GM18499 (cell line): Measurements from ENCODE around the gene MLC1.

Source experiments
- ATAC-seq: cut with Tn5 transposase; IDR thresholded peaks from one replicate; pipeline ENCODE4 v1.9.1; 2021; ENCODE audit warnings: moderate number of reproducible peaks; ENCODE audit not compliant: insufficient read depth, unreplicated experiment

The MLC1 gene

DNA sequence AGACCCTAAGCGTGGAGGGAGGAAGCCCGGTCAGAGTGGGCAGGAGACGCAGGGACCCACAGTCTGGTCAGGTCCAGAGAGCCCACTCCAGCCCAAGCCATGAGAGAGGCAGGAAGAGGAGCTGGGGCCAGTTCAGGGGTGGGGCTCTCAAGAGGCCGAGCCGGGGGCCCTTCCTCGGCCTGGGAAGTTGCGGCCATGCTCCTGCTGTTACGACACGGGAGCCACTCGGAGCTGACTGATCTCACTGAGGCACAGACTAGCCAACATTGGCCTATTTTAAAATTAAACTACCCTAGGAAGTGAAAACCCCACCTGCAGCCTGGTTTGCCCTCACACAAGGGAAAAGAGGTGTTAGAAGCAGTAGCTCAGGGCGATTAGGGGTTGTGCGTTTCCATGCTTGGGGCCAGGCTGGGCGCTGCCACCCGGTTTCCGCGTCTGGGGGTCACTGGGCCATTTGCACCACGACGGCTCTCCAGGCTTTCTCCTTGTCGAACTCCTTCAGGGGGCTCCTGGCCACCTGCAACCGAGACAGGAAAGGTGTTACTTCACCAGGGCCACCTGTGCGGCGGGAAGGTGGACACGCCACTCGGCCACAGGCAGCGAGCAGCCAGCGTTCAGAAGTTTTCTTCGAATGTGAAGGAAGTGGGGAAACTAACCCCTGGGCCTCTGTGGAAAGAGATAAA, 23.9 kb downstream of the MLC1 start:
- ATAC-seq, result no peak

DNA sequence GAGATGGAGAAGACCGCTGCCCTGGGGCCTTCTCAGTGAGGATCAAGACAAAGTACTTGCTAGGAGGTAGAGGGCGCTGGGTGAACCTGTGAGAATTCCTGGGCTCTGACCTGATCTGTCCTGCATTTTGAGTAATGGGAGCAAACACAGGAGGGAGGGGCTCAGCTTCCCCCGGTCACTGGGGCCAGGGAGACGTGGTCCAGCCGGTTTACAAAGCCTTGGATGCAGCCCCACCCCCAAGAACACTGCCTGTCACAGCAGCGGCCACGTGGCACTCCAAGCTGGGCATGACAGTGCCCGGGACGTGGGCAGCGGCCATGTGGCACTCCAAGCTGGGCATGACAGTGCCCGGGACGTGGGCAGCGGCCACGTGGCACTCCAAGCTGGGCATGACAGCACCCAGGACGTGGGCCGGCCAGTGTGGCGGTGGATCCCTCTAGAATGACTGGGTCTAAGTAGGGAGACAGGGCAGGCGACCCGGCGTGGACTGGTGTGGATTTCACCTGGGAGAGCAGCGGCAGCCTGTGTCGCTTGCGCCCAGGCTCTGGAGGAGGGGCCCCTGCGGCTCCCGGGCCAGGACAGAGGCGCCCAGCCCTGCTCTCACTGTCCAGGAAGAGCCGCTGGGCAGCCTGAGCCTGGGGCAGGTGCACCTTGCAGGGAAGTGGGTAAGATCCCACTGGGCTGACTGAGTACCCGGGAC, 24.6 kb downstream of the MLC1 start:
- ATAC-seq, result no peak

DNA sequence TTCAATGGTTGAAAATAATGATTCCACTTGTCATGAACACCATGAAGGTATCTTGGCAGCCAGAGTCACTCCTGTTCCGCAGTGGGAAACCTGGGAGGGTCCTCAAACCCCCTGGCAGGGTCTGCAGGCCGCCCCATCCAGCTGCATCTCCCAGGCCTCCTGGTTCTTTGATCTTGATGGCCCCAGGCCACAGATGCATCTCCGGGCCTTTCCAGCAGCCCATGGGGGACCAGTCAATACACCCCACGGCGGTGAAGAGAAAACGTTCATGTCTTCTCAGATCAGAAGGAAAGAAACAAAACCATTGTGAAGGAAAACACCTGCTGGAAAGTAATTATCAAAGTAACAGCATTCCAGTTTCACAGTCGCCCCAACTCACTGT, 25.4 kb downstream of the MLC1 start:
- no peak for ATAC-seq

DNA sequence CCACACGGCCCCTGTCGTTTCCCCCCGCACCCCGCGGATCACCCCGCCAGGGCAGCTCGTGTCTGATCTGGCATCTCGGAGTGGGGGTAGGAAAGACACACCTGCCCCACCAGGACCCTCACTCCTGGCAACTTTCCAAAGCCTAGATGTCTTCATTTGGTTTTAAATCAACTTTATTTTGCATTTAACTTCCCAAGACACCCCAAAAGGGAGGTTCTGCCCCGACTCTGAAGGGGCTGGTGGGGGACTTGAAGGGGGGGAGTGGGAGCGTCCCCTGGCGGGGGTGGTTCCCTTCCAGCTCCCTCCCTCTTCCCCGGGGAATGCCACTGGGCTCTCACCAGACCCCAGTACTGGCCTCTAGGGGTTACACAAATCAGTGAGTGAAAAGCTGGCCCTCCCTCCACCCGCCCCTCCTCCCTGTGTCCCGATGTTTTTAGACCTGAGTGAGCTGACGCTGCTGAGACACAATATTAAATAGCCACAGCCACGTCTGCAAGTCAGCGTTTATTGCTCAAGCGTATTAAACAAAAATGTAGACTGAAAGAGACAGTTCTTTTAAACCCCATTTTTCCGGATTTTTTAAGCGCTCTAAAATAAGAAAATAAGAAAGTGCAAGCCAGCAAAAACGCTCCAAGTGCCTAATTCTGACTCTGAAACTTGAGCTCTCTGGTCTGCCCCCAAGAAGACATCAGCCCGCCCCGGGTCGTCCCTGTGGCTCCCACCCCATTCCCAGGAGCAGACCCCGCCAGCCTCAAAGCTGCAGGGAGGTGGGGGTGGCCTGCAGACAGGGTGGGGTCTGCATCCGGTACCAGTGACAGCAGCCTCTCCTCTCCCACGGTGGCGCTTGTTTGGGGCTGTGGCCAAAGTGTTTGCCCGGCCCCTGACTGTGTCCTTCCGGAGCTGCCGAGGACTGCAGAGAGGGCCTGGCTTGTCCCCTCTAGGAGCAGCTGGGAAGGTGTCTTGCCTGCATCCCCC, 26.0 kb downstream of the MLC1 start:
- no peak for ATAC-seq

DNA sequence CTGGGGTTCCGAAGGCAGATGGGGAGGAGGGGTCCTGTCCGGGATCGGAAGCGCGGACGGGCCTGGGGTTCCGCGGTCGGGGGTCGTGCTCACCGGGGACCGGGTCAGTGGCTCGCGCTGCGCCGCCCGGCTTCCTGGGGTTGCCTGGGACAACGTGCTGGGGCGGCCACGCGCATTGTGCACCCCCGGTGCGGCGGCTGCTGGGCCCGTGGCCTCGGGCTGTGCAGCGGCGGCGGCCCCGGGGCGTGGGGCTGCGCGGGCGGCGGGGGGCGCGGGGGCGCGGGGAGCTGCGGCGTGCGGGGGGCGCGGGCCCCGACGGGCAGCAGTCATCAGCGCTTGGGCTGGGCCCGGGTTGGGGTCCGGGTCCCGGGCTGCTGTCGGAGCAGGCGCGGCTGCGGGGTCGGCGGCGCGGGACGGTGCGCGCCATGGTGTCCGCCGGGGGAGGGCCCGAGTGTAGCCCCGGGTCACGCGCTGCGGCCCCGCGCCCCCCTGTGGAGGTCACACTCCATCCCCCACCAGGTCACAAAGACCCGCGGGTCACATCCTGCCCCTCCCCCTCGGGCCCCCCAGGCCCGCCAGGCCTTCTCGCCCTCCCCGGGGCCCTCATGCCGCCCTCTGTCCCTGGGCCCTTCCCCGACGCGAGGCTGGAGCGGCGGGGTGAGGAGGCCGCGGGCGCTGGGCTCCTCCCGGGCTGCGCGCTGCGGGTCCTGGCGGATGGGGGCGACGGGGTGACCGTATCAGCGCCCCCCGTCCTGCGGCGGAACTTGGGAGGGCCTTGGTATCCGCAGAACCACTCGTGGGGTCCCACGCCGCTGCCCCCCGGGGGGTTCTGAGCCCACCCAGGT, 26.9 kb downstream of the MLC1 start, which contains the start of gene TTLL8:
TSS of gene TTLL8 (minus strand) at position 238 of the 845 bp plus-strand sequence.
- ATAC-seq, result no peak

DNA sequence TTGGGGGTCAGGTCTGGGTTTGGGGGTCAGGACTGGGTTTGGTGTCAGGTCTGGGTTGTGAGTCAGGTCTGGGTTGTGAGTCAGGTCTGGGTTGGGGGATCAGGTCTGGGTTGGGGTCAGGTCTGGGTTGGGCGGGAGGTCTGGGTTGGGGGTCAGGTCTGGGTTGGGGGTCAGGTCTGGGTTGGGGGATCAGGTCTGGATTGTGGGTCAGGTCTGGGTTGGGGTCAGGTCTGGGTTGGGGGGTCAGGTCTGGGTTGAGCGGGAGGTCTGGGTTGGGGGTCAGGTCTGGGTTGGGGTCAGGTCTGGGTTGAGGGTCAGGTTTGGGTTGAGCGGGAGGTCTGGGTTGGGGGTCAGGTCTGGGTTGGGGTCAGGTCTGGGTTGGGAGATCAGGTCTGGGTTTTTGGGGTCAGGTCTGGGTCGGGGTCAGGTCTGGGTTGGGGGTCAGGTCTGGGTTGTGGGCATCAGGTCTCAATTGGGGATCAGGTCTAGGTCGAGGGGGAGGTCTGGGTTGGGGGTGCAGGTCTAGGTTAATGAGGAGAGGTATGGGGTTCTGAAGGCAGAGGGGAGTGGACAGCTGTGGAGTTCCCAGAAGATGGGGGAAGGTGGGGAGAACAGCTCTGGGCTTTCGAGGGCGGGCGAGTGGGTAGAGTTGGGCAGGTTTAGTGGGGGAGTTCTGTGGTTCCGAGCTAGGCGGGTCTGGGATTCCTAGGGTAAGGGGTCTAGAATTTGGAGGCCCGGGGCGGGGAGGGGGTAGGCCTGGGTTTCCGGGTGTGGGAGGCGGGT, 27.8 kb downstream of the MLC1 start:
- no peak for ATAC-seq

DNA sequence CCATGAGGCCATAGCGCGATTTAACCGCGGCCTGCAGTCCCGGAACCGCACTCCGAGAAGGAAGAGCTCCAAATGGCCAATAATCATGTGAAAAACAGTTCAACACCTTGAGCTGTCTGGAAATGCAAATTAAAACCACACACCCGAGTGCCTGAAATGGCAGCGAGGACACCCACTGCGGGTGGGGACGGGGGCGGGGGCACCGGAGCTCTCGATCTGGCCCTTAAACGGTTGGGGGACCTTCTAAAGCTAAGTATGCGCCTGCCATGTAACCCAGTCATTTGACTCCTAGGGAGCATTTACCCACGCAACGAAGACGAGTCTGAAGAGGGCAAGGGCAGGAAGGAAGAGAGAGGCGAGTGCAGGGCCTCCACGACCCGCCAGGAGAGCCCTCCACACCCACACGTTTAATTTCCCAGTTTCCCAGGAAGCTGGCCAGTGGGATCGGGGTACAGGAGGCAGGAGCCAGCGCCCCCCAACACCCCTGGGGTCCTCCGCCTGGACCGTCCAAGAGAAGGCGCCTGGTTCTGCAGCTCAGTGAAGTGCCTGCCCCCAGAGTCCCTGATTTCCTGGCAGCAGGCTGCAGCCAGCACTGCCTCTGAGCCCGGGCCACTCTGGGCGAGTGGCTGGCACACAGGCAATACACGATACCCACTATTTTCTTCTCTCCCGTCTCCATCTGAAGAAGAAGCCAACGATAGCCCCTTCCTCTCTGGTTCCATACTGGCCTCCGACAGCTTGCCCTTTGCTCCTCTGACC, 28.8 kb downstream of the MLC1 start:
- no peak for ATAC-seq

DNA sequence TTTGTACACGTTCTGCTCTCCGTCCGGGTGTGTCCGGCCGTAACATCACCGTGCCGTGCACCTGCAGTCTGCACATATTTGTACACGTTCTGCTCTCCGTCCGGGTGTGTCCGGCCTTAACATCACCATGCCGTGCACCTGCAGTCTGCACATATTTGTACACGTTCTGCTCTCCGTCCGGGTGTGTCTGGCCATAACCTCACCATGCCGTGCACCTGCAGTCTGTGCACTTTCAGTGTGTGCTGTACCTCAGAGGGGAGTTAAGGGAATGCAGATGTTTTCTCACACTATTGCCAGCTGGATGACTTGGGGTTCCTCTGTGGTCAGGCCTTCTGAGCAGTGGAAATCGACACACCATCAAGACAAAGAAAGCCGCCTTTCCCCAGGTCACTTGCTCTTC, 31.4 kb downstream of the MLC1 start:
- no peak for ATAC-seq

DNA sequence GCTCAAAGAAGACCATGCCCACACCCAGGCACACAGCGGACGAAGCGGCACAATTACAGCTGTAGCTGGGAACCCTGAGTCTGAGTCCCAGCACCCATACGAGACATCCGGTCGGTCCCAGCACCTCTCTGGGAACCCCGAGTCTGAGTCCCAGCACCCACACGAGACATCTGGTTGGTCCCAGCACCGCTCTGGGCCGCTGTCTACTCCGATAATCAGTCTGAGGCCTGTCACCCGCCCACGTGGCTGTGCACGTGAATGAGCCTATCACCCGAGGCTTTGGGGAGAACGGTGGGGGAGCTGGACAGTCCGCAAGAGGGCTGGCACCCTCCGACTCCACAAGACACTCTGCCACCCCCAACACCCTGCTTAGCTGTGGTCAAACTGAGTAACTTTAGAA, 33.3 kb downstream of the MLC1 start:
- ATAC-seq, result no peak

DNA sequence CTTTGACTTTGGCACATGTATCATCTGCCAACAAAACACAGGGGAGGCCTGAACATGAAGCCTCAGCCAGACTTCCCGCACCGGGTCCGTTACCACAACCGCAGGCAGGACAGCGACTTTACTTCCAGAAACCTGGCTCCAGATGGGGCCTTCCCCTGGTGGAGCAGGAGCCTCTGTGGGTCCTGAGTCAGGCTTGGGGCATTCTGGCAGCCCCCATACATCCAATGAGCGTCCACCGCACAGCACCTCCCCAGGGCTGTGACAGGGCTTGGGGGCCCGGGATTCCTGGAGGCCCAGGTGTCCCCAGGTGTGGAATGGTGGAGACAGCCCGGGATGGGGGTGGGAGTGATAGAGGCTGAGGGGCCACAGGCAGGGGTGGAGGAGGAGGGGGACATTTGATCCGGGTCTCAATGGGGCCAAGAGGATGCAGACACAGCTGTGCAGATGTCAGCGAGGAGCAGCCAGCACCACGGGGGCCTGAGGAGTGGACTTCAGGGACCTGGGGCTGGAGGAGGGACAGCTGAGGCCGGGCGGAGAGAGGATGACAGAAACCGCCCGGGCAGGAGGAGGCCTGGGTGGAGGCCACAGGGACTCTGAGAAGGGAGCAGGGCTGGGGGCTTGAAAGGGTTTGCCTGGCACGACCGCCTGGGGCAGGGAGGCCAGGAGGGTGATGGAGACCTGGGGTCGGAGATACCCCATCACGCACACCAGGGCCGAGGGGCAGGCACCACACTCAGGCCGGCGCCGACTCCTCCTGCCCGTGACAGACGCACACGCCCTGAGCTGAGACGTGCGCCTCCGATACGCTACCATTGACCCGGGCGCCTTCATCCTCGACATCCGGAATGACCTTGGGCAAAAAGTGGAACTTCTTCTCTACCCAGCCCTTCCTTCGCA, 35.7 kb downstream of the MLC1 start:
- ATAC-seq, result no peak

DNA sequence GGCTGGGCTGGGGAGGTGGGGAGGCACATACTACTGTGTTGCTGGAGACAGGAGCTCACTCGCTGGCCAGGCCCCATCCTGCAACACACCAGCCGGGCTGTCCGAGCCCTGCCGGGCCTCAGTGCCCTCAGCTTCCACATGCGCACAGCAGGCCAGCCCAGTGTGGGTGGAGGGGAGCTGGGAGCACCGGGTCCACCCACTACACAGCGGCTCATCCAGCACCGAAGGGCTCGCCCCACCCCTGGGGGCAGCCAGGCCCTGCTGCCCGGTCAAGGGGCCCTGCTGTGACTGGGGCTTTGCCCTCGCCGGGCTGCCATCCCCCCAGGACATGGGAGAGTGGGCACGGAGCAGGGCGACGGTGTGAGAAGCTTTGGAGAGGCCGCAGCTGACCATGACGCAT, 36.4 kb downstream of the MLC1 start:
- ATAC-seq, result no peak

DNA sequence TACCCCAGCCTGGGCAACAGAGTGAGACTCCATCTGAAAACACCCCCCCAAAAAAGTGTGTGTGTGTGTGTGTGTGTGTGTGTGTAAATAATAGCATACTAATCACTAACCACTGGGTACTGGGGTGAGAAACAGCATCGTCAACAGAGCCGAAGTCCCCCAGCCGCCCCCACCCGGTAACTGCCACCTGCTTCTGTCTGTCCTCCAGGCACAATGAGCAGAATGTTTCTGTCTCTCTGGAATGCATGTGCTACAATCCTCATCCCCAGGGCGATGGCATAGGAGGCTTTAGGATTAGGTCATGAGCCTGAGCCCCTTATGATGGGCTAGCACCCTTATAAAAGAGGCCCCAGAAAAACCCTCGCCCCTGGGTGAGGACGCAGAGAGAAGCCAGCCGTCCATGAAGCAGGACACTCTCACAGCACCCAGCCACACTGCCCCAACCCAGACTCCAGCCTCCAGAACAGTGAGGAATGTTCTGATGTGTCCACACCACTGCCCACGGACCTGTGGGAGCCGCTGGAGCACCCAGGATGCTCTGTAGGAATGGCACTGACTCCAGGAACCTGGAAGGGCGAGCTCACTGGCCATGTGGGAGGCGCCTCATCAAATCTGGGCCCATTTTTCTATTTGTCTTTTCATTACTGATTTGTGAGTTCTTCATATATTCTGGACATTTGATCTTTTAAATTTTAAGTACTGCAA, 37.0 kb downstream of the MLC1 start:
- ATAC-seq, result no peak

DNA sequence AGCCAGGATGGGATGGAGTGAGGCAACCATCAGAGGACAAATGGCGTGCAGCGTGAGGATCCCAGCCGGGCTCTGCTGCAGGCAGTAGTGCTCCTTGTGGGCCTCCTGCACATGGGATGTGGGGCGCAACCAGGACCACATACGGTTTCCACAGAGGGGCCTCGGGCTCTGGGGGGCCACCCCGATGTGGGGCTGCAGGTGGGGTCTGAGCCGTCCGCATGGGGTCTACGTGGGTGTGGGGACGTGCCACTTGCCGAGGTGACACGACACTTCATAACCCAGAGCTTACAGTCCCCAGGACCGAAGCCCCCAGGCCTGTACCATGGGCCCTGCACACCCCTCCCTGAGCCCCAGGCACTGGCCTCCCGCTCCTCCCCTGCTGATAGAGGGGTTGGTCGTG, 37.9 kb downstream of the MLC1 start:
- ATAC-seq, result no peak

DNA sequence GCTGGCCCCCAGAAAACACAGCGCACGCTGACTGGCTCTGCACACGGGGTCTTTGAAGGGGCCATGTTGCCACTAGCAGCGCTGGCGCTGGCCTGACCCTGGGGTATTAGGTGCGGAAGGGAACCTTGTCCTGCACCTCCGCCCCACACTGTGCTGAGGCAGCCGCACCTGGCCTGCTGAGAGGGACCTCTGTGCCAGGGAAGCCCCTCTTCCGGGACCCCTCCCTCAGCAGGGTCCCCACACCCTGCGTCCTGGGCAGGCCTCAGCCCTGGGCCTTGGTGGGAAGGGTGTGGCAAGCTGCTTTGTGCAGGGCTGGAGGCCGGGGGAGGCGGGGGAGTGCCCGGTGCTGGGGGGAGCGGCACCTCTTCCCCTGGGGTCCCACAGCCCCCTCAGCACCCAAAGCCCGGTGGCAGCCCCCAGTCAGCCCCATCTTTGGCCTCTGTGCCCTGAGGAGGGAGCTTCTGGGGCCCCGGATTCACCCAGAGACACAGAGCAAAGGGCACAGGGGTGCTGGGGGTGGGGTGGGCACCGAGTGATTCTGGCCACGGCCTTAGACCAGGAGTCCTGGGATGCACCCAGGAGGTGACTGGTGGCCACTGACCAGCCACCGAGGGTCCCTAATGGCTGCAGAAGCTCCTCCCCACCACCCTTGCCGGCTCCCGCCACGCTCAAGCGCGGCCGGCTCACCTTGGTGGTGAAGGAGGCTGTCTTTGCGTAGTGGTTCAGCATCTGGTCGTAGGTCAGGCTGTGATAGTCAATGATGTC, 38.6 kb downstream of the MLC1 start:
- ATAC-seq, result no peak

DNA sequence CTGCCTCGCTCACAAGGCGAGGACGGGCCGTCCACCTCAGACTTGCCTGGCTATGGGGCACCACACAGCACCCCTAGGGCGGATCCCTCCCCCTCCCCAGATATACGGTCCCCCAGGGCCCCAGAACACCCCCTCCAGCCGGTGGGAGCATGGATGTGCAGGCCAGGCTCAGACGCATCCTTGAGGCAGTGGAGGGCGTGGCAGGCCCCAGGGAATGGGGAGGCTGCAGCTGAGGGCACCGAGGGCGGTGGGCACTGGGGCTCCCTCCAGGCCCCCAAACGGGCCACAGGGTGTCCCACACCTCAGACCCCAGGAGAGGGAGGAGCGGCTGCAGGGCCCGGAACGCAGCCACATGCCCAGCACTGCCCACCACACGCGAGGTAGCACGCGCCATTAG, 39.2 kb downstream of the MLC1 start:
- no peak for ATAC-seq
